SK-N-SH treated with all-trans-retinoic acid at 6 μM for 48 hours (cell line): ENCODE data around the gene MTUS2.

Source experiments
- ATAC-seq: fragments of 200-7000 bp; cut with Tn5 transposase; 3 replicates; pipeline ENCODE4 v1.9.1; 2020; ENCODE audit warnings: mild to moderate bottlenecking, moderate library complexity
- ARNTL ChIP-seq: fragments of 450-650 bp; formaldehyde crosslinking; IDR thresholded peaks from 2 replicates; pipeline ENCODE4 v1.5.0; 2020; ENCODE audit warnings: low read depth, mild to moderate bottlenecking, moderate library complexity, borderline replicate concordance
- BACH2 ChIP-seq: fragments of 250-450 bp; sonication (Bioruptor Pico); IDR thresholded peaks from 2 replicates; pipeline ENCODE4 v1.9.0; 2021; ENCODE audit warnings: mild to moderate bottlenecking, borderline replicate concordance
- CSDC2 ChIP-seq: fragments of 250-450 bp; sonication (Bioruptor Pico); IDR thresholded peaks from 2 replicates; pipeline ENCODE4 v1.5.0; 2020; ENCODE audit warnings: mild to moderate bottlenecking, moderate library complexity
- ESRRG ChIP-seq: fragments of 250-450 bp; sonication (Bioruptor Pico); IDR thresholded peaks from 2 replicates; pipeline ENCODE4 v1.6.1; 2021; ENCODE audit warnings: mild to moderate bottlenecking
- GLIS3 ChIP-seq: fragments of 250-450 bp; sonication (Bioruptor Pico); IDR thresholded peaks from 2 replicates; pipeline ENCODE4 v1.5.0; 2020; ENCODE audit warnings: mild to moderate bottlenecking, moderate library complexity
- ISL1 ChIP-seq: fragments of 250-450 bp; sonication (Bioruptor Pico); IDR thresholded peaks from 2 replicates; pipeline ENCODE4 v2.1.2; 2022; ENCODE audit warnings: mild to moderate bottlenecking, moderate library complexity
- OSR1 ChIP-seq: fragments of 250-450 bp; sonication (Bioruptor Pico); IDR thresholded peaks from 2 replicates; pipeline ENCODE4 v1.8.0; 2022; ENCODE audit warnings: moderate library complexity, mild to moderate bottlenecking, inconsistent platforms
- PPARA ChIP-seq: fragments of 250-450 bp; sonication (Bioruptor Pico); IDR thresholded peaks from 2 replicates; pipeline ENCODE4 v1.5.0; 2020; ENCODE audit warnings: mild to moderate bottlenecking, borderline replicate concordance
- RARB ChIP-seq: fragments of 250-450 bp; sonication (Bioruptor Pico); IDR thresholded peaks from 2 replicates; pipeline ENCODE4 v1.8.0; 2021; ENCODE audit warnings: mild to moderate bottlenecking, moderate library complexity
- SNAI2 ChIP-seq: fragments of 250-450 bp; sonication (Bioruptor Pico); IDR thresholded peaks from 2 replicates; pipeline ENCODE4 v1.5.0; 2020; ENCODE audit warnings: mild to moderate bottlenecking, moderate library complexity
- TOX ChIP-seq: fragments of 250-450 bp; sonication (Bioruptor Pico); IDR thresholded peaks from 2 replicates; pipeline ENCODE4 v1.8.0; 2021; ENCODE audit warnings: mild to moderate bottlenecking, moderate library complexity, borderline replicate concordance
- ZC3H10 ChIP-seq: fragments of 250-450 bp; sonication (Bioruptor Pico); IDR thresholded peaks from 2 replicates; pipeline ENCODE4 v1.5.1; 2021; ENCODE audit warnings: mild to moderate bottlenecking, moderate library complexity
- ZFP3 ChIP-seq: fragments of 250-450 bp; sonication (Bioruptor Pico); IDR thresholded peaks from 2 replicates; pipeline ENCODE4 v1.5.0; 2020; ENCODE audit warnings: mild to moderate bottlenecking, moderate library complexity
- ZFP30 ChIP-seq: fragments of 450-650 bp; formaldehyde crosslinking; IDR thresholded peaks from 2 replicates; pipeline ENCODE4 v1.5.0; 2022; ENCODE audit warnings: mild to moderate bottlenecking, moderate library complexity
- ZNF565 ChIP-seq: fragments of 450-650 bp; formaldehyde crosslinking; conservative IDR thresholded peaks from 2 replicates; pipeline ENCODE4 v1.5.0; 2020; ENCODE audit warnings: low read depth, mild to moderate bottlenecking, moderate library complexity
- ZNF70 ChIP-seq: fragments of 450-650 bp; formaldehyde crosslinking; IDR thresholded peaks from 2 replicates; pipeline ENCODE4 v1.5.0; 2020; ENCODE audit warnings: mild to moderate bottlenecking, moderate library complexity
- ZNF8 ChIP-seq: fragments of 450-650 bp; formaldehyde crosslinking; IDR thresholded peaks from 2 replicates; pipeline ENCODE4 v1.5.0; 2020; ENCODE audit warnings: mild to moderate bottlenecking, moderate library complexity
- TF ChIP-seq, protein P1 (sequence below): fragments of 250-450 bp; sonication (Bioruptor Pico); IDR thresholded peaks from 2 replicates; pipeline ENCODE4 v1.5.1; 2020; ENCODE audit warnings: low read depth, mild to moderate bottlenecking, moderate library complexity
- TF ChIP-seq, protein P2 (sequence below): fragments of 250-450 bp; sonication (Bioruptor Pico); IDR thresholded peaks from 2 replicates; pipeline ENCODE4 v1.5.0; 2020; ENCODE audit warnings: mild to moderate bottlenecking, moderate library complexity
- TF ChIP-seq, protein P3 (sequence below): fragments of 250-450 bp; sonication (Bioruptor Pico); IDR thresholded peaks from 2 replicates; pipeline ENCODE4 v1.8.0; 2021; ENCODE audit warnings: low read depth, mild to moderate bottlenecking, moderate library complexity, borderline replicate concordance
- TF ChIP-seq, protein P4 (sequence below): fragments of 250-450 bp; sonication (Bioruptor Pico); IDR thresholded peaks from 2 replicates; pipeline ENCODE4 v1.8.0; 2020; ENCODE audit warnings: mild to moderate bottlenecking, moderate library complexity, borderline replicate concordance

MTUS2 gene

DNA sequence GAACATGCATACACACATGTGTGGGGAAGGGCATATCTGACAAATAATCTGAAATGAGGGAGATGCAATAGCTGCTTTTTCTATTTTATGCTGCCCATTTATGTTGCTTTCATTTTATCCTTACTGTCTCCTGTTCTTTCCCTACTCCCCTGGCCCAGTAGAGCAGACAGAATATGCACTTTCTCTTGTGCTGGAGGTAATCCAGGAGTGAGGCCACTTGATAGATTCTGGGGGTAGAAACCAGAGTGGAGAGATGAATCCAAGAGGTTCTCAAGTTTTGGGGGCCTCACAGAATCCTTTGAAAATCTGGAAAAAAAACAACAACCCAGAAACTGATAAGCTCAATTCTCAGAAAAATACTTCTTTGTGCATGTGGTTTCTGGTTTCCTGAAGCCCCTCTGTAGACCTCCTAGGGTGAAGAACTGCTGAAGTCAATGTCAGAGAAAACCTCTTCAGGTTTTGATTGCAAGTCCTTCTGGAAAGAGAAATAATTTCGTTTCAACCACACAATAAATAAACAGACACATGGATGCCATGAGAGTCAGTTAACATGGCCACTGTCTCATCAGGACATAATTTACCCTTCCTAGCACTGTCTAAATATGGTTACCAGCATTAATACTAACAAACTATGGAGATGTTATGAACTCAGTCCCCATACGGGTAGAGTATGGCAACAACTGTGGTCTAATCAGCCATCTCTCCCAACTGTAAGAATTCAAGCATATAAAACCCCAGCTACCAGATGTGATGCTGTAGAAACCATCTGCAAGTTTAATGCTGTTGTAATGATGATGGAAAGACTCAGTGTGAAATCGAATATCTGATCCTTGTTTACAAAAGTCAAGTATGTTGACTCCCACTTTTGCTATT lies 419.8 kb downstream of the MTUS2 start:
- TF ChIP-seq ZC3H10 (no peak), ZNF70 (CRISPR knock-in tag) (no peak), GLIS3 (no peak), RARB (CRISPR knock-in tag) (no peak), OSR1 (CRISPR knock-in tag) (no peak), BACH2 (CRISPR knock-in tag) (no peak), ARNTL (CRISPR knock-in tag) (no peak), ESRRG (CRISPR knock-in tag) (no peak), ZNF565 (no peak), ZFP3 (CRISPR knock-in tag) (no peak), ZNF8 (CRISPR knock-in tag) (no peak), PPARA (CRISPR knock-in tag) (no peak), SNAI2 (CRISPR knock-in tag) (no peak)
- TF ChIP-seq, protein P1, sequence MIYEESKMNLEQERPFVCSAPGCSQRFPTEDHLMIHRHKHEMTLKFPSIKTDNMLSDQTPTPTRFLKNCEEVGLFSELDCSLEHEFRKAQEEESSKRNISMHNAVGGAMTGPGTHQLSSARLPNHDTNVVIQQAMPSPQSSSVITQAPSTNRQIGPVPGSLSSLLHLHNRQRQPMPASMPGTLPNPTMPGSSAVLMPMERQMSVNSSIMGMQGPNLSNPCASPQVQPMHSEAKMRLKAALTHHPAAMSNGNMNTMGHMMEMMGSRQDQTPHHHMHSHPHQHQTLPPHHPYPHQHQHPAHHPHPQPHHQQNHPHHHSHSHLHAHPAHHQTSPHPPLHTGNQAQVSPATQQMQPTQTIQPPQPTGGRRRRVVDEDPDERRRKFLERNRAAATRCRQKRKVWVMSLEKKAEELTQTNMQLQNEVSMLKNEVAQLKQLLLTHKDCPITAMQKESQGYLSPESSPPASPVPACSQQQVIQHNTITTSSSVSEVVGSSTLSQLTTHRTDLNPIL (CRISPR knock-in tag) = no peak
- TF ChIP-seq, protein P2, sequence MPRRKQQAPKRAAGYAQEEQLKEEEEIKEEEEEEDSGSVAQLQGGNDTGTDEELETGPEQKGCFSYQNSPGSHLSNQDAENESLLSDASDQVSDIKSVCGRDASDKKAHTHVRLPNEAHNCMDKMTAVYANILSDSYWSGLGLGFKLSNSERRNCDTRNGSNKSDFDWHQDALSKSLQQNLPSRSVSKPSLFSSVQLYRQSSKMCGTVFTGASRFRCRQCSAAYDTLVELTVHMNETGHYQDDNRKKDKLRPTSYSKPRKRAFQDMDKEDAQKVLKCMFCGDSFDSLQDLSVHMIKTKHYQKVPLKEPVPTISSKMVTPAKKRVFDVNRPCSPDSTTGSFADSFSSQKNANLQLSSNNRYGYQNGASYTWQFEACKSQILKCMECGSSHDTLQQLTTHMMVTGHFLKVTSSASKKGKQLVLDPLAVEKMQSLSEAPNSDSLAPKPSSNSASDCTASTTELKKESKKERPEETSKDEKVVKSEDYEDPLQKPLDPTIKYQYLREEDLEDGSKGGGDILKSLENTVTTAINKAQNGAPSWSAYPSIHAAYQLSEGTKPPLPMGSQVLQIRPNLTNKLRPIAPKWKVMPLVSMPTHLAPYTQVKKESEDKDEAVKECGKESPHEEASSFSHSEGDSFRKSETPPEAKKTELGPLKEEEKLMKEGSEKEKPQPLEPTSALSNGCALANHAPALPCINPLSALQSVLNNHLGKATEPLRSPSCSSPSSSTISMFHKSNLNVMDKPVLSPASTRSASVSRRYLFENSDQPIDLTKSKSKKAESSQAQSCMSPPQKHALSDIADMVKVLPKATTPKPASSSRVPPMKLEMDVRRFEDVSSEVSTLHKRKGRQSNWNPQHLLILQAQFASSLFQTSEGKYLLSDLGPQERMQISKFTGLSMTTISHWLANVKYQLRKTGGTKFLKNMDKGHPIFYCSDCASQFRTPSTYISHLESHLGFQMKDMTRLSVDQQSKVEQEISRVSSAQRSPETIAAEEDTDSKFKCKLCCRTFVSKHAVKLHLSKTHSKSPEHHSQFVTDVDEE (CRISPR knock-in tag) = no peak
- TF ChIP-seq, protein P3, sequence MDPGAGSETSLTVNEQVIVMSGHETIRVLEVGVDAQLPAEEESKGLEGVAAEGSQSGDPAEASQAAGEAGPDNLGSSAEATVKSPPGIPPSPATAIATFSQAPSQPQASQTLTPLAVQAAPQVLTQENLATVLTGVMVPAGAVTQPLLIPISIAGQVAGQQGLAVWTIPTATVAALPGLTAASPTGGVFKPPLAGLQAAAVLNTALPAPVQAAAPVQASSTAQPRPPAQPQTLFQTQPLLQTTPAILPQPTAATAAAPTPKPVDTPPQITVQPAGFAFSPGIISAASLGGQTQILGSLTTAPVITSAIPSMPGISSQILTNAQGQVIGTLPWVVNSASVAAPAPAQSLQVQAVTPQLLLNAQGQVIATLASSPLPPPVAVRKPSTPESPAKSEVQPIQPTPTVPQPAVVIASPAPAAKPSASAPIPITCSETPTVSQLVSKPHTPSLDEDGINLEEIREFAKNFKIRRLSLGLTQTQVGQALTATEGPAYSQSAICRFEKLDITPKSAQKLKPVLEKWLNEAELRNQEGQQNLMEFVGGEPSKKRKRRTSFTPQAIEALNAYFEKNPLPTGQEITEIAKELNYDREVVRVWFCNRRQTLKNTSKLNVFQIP (CRISPR knock-in tag) = no peak
- TF ChIP-seq, protein P4, sequence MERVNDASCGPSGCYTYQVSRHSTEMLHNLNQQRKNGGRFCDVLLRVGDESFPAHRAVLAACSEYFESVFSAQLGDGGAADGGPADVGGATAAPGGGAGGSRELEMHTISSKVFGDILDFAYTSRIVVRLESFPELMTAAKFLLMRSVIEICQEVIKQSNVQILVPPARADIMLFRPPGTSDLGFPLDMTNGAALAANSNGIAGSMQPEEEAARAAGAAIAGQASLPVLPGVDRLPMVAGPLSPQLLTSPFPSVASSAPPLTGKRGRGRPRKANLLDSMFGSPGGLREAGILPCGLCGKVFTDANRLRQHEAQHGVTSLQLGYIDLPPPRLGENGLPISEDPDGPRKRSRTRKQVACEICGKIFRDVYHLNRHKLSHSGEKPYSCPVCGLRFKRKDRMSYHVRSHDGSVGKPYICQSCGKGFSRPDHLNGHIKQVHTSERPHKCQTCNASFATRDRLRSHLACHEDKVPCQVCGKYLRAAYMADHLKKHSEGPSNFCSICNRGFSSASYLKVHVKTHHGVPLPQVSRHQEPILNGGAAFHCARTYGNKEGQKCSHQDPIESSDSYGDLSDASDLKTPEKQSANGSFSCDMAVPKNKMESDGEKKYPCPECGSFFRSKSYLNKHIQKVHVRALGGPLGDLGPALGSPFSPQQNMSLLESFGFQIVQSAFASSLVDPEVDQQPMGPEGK (CRISPR knock-in tag) = no peak
- no peak for ATAC-seq

DNA sequence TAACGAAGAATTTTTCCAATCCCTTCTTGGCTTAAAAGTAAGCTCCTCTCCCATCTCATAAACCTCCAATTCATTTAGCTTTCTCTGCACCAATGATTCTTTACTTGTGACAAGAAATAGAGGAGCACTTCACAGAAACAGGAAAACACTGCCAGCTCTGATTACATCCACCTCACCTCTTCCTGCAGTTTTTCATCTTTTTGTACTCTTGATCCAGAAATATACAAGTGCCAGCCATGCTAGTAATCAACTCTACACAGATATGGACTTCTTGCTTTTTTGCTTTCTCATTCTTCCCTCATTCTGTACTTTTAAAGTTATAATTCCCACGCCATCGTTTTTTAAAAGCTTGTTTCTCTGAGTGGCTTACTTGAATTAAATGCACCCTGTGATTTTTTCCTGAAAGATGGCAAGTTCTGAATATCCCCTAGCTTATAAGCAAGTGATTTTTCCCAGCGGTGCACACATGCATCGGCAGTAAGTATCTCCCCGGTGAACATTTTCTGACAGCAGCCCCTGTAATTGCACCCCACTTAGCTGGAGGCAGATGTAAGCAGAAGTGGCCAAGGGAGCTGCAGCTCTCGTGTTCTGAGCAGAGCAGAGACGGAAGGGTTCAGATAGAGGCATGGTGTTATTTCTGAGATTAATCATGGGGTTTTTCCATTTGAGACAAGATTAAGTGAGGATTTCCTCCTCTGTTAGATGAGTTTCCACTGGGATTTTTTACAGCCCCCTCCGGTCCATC lies 434.7 kb downstream of the MTUS2 start:
- TF ChIP-seq ESRRG (CRISPR knock-in tag) = no peak
- no peak for TF ChIP-seq OSR1 (CRISPR knock-in tag)
- TF ChIP-seq GLIS3 = no peak
- no peak for ATAC-seq

DNA sequence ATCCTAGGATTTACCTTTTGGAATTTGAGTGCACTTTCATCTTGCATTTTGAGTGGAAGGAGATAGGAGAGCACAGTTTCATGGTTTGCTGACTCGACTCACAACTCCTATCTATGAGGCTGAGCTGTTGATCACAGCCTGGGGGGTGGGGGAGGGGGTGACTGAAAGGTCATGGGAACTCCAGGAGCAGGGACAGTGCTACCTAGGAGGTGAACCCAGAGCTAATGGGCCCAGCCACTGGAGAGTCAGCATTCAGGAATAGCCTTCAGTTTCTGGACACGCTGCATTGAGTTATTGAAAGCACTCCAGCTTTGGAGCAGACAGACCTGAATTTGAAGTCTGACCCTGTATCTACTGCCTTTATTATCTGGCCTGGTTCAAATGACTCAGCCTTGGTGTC lies 435.4 kb downstream of the MTUS2 start:
- no peak for ATAC-seq
- TF ChIP-seq ZNF565 (no peak), CSDC2 (CRISPR knock-in tag) (no peak), BACH2 (CRISPR knock-in tag) (no peak), ZNF8 (CRISPR knock-in tag) (no peak), ISL1 (CRISPR knock-in tag) (no peak), SNAI2 (CRISPR knock-in tag) (no peak), ARNTL (CRISPR knock-in tag) (no peak), ESRRG (CRISPR knock-in tag) (no peak), ZNF70 (CRISPR knock-in tag) (no peak), TOX (CRISPR knock-in tag) (no peak), ZFP30 (CRISPR knock-in tag) (no peak), ZC3H10 (no peak)
- TF ChIP-seq, protein P3 (CRISPR knock-in tag) = no peak
- TF ChIP-seq, protein P4 (CRISPR knock-in tag) = no peak
- TF ChIP-seq, protein P2 (CRISPR knock-in tag) = no peak
